Measurements from ENCODE around the gene MBLAC1.

Gene MBLAC1

DNA sequence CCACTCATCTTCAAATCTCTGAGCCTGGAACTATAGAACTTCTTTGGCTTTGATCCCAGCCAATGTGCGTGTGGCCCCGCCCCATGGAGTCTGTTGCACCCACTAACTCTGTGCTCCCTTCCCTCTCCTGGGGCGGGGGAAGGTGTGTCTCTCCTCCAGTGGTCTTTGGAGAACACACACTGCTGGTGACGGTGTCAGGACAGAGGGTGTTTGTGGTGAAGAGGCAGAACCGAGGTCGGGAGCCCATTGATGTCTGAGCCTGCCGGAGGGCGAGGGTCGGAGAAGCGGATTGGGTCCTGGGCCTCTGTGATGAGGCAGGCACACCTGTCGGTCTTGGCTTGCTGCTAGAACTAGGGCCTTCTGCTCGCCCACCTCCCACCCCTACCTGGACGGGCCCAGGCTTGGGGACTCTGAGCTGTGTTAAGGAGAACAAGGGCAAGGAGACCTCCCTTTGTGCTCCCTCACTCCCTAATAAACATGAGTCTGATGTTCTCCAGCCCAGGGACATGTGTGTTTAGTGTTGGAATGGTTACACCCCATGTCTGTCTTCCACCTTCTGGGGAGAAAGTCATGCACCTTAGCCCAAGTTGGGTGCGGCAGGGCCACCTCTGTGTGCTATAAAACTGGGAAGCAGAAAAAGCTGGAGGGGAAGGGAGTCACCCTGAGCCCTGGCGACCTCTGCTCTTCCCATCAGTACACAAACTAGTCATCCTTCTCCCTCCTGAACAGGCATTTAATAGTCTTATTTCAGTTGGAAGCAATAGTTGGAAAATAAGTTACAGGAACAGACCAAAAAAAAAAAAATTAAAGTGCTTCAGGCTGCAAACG lies 27.2 kb downstream of the MBLAC1 start:
- no peak overlapping the region for H3K4me3 ChIP-seq (ENCODE audit: insufficient read depth, low read depth, low read length, poor library complexity, severe bottlenecking)
- peaks cover 29% of the 10 kb centered on the region for H3K4me1 ChIP-seq (ENCODE audit: control insufficient read depth, insufficient read depth, low read length, poor library complexity, severe bottlenecking)
- no peaks in the 10 kb centered on the region for H3K27me3 ChIP-seq (replicated peaks; ENCODE audit: control insufficient read depth, insufficient read depth, low read length, poor library complexity, severe bottlenecking)
- no peak overlapping the region for H3K27ac ChIP-seq (ENCODE audit: insufficient read depth, low read length, poor library complexity, severe bottlenecking)
- DNase-seq = no peak
- H3K36me3 ChIP-seq (ENCODE audit: control insufficient read depth, insufficient read depth, low read length) = peaks cover 37% of the 10 kb centered on the region
- no peaks in the 10 kb centered on the region for H3K9me3 ChIP-seq (ENCODE audit: control insufficient read depth, low read length)

DNA sequence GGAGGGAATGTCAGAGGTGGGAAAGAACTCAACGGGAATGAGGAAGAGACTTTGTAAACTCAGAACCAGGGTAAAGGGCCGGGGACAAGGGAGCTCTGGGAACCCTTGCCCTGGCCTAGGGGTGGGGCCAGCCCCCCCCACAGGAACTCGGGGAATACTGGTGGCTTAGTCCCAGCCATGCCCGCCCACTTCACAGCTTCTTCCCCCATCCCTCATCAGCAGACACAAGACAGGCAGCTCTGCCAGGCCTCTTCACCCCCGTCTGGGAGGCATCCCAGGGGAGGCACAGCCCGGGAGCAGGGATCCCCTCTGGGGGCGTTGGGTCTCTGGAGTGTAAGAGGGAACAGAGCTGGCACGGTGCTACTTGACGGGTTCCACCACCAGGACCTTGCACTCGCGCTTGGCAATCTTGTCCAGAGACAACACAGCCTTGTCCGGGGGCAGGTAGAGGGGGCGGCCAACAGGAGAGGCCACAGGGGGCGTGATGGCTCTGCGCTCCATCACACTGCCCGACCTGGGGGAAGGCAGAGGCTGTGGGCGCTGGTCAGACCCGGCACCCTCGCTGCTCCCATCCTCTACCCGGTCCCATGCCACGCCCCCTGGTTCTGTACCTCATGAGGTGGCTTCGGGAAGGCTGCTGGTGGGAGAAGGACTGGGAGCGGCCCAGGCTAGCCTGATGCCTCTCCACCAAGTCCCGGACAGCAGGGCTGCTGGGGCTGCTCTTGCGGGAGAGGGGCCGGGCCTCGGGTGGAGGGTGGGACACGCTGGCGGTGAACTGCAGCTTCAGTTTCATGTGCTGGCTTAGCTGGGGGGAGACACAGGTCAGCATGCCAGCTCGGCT lies 28.1 kb downstream of the MBLAC1 start:
- peaks cover 37% of the 10 kb centered on the region for H3K36me3 ChIP-seq (ENCODE audit: control insufficient read depth, insufficient read depth, low read length)

GRCh38 chr7:100155553-100156317 lies 29.0 kb downstream of the MBLAC1 start:
- H3K36me3 ChIP-seq (ENCODE audit: control insufficient read depth, insufficient read depth, low read length) = peaks cover 37% of the 10 kb centered on the region
- no peak for DNase-seq
- H3K9me3 ChIP-seq (ENCODE audit: control insufficient read depth, low read length) = no peaks in the 10 kb centered on the region
- peaks cover 21% of the 10 kb centered on the region for H3K4me1 ChIP-seq (ENCODE audit: control insufficient read depth, insufficient read depth, low read length, poor library complexity, severe bottlenecking)
- peak overlapping the region; percentile 89 for H3K27ac ChIP-seq (ENCODE audit: insufficient read depth, low read length, poor library complexity, severe bottlenecking)
- no peaks in the 10 kb centered on the region for H3K27me3 ChIP-seq (replicated peaks; ENCODE audit: control insufficient read depth, insufficient read depth, low read length, poor library complexity, severe bottlenecking)
- no peak overlapping the region for H3K4me3 ChIP-seq (ENCODE audit: insufficient read depth, low read depth, low read length, poor library complexity, severe bottlenecking)

More for the DNA sequence above, 28.1 kb downstream of the MBLAC1 start:
- Histone ChIP-seq H3K27ac (ENCODE audit: insufficient read depth, low read length, poor library complexity, severe bottlenecking) (no peak overlapping the region), H3K9me3 (ENCODE audit: control insufficient read depth, low read length) (no peaks in the 10 kb centered on the region), H3K27me3 (replicated peaks; ENCODE audit: control insufficient read depth, insufficient read depth, low read length, poor library complexity, severe bottlenecking) (no peaks in the 10 kb centered on the region), H3K4me3 (ENCODE audit: insufficient read depth, low read depth, low read length, poor library complexity, severe bottlenecking) (no peak overlapping the region), H3K4me1 (ENCODE audit: control insufficient read depth, insufficient read depth, low read length, poor library complexity, severe bottlenecking) (peaks cover 26% of the 10 kb centered on the region)
- DNase-seq = no peak

DNA sequence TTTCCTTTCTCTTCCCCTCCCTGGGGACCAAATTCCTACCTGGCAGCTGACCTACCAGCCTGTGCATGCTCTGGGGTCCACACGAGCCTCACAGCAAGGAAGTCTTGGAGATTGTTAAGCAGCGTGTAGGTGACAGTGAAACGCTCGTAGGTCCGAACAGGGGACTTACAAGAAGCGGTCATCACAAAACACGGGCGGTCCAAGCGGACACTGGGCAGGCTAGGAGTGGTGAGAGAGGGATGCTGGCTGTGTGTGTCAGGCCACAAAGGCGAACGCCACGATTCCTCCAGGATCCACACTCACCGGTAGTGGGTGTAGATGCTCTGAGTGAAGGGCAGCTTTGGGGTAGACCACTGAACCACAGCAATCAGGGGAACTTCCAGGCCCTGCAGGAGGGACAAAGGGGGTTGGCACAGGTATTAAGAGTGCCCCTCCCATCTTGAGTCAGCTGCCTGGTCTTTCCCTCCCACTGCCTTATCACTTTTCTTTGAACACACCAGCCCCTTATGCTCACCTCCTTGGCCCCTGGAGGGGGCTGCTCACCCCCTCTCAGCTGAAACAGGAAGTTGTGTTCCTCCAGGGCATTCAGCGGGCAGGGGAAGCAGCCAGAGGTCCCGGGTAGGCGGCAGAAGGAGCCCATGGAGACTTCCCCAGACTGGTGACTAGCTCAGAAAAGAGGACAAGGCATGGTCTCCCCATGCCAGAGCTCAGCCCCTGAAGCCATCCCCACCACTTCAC lies 29.7 kb downstream of the MBLAC1 start:
- Histone ChIP-seq H3K9me3 (ENCODE audit: control insufficient read depth, low read length) (no peaks in the 10 kb centered on the region), H3K27ac (ENCODE audit: insufficient read depth, low read length, poor library complexity, severe bottlenecking) (peak overlapping the region; percentile 89), H3K4me1 (ENCODE audit: control insufficient read depth, insufficient read depth, low read length, poor library complexity, severe bottlenecking) (peaks cover 21% of the 10 kb centered on the region), H3K36me3 (ENCODE audit: control insufficient read depth, insufficient read depth, low read length) (peaks cover 37% of the 10 kb centered on the region), H3K27me3 (replicated peaks; ENCODE audit: control insufficient read depth, insufficient read depth, low read length, poor library complexity, severe bottlenecking) (no peaks in the 10 kb centered on the region), H3K4me3 (ENCODE audit: insufficient read depth, low read depth, low read length, poor library complexity, severe bottlenecking) (no peak overlapping the region)
- peak in 1 of 3 donors; percentile 12 for DNase-seq

GRCh38 chr7:100157069-100157333 lies 30.2 kb downstream of the MBLAC1 start:
- H3K27ac ChIP-seq (ENCODE audit: insufficient read depth, low read length, poor library complexity, severe bottlenecking) = peak overlapping the region; percentile 89
- H3K9me3 ChIP-seq (ENCODE audit: control insufficient read depth, low read length) = no peaks in the 10 kb centered on the region
- H3K36me3 ChIP-seq (ENCODE audit: control insufficient read depth, insufficient read depth, low read length) = peaks cover 34% of the 10 kb centered on the region
- no peak overlapping the region for H3K4me3 ChIP-seq (ENCODE audit: insufficient read depth, low read depth, low read length, poor library complexity, severe bottlenecking)
- no peak for DNase-seq
- no peaks in the 10 kb centered on the region for H3K27me3 ChIP-seq (replicated peaks; ENCODE audit: control insufficient read depth, insufficient read depth, low read length, poor library complexity, severe bottlenecking)
- peaks cover 21% of the 10 kb centered on the region for H3K4me1 ChIP-seq (ENCODE audit: control insufficient read depth, insufficient read depth, low read length, poor library complexity, severe bottlenecking)

DNA sequence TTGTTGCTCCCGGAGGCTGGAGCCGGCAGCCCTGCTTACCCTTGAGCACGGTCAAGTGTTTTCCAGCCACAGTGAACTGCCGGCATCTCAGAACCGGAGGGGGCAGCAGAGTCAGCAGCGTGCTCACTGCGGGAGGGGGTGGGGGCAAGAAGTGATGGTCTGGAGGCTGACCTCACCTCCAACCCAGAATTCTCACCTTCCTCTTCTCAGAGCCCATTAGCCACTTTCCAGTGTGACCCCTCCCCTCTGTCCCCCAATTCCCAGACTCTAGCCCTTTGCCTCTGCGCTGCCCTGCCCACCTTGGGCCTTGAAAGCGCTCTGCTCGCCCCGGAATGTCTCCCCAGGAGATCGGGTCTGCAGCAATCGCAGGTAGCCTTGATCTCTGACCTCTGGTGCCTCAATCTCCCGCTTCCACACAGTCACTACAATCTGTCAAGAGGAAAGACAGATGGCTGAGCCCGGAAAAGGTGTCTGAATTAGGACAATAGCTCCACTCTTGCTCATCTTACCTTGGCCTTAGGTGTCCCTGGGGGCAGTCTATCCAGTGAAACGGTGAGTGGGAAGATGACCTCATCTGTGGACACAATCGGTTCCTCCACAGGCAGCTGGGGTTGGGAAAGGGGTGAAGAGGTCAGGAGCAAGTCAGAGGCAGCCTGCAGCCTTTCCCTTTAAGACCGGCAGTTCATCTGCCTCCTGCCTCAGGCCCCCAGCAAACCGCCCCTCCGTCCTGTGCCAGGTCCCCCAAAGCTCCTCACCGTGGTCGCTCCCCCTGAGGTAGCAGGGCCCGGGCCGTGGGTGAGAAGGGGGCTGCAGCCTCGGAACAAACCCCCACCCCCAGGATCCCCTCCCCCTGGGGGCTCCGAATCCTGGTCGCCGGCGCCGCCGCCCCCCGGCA lies 30.8 kb downstream of the MBLAC1 start:
- peak overlapping the region; percentile 96 for H3K4me3 ChIP-seq (ENCODE audit: insufficient read depth, low read depth, low read length, poor library complexity, severe bottlenecking)
- peaks cover 18% of the 10 kb centered on the region for H3K4me1 ChIP-seq (ENCODE audit: control insufficient read depth, insufficient read depth, low read length, poor library complexity, severe bottlenecking)
- H3K36me3 ChIP-seq (ENCODE audit: control insufficient read depth, insufficient read depth, low read length) = peaks cover 34% of the 10 kb centered on the region
- no peaks in the 10 kb centered on the region for H3K9me3 ChIP-seq (ENCODE audit: control insufficient read depth, low read length)
- peak overlapping the region; percentile 89 for H3K27ac ChIP-seq (ENCODE audit: insufficient read depth, low read length, poor library complexity, severe bottlenecking)
- H3K27me3 ChIP-seq (replicated peaks; ENCODE audit: control insufficient read depth, insufficient read depth, low read length, poor library complexity, severe bottlenecking) = no peaks in the 10 kb centered on the region
- DNase-seq = no peak

- H3K36me3 ChIP-seq (ENCODE audit: control insufficient read depth, insufficient read depth, low read length) = peaks cover 29% of the 10 kb centered on the region
- H3K27ac ChIP-seq (ENCODE audit: insufficient read depth, low read length, poor library complexity, severe bottlenecking) = peak within 1 kb of the TSS; percentile 89
- peaks cover 26% of the 10 kb centered on the region for H3K4me1 ChIP-seq (ENCODE audit: control insufficient read depth, insufficient read depth, low read length, poor library complexity, severe bottlenecking)
- peak within 1 kb of the TSS; percentile 96 for H3K4me3 ChIP-seq (ENCODE audit: insufficient read depth, low read depth, low read length, poor library complexity, severe bottlenecking)
- H3K27me3 ChIP-seq (replicated peaks; ENCODE audit: control insufficient read depth, insufficient read depth, low read length, poor library complexity, severe bottlenecking) = no peaks in the 10 kb centered on the region
- no peaks in the 10 kb centered on the region for H3K9me3 ChIP-seq (ENCODE audit: control insufficient read depth, low read length)
- DNase-seq = peak; percentile 72 to 87 (median 81)
Measured at GRCh38 chr7:100158229-100159098, 31.7 kb downstream of the MBLAC1 start, which contains the start of gene TRAPPC14. TRAPPC14 (minus strand) TSS chr7:100158723; CDS start chr7:100158499, 224 bp downstream.

DNA sequence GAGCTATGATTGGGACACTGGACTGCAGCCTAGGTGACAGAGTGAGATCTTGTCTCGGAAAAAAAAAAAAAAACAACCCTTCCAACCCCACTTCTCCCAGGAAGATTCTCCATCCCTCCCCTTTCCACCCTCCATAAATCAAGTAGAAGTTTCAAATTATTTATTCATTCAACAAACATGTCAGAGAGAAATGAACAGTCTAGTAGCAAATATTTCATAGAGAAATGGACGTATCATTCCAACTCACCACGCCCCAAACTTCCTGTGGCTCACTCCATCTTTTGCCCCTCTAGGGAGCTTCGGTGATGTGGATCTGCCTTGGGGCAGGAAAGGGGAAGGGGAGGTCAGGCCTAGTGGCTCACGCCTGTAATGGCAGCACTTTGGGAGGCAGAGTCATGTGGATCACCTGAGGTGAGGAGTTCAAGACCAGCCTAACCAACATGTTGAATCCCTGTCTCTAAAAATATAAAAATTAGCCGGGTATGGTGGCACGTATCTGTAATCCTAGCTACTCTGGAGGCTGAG lies 32.4 kb downstream of the MBLAC1 start:
- Histone ChIP-seq H3K27me3 (replicated peaks; ENCODE audit: control insufficient read depth, insufficient read depth, low read length, poor library complexity, severe bottlenecking) (no peaks in the 10 kb centered on the region), H3K4me1 (ENCODE audit: control insufficient read depth, insufficient read depth, low read length, poor library complexity, severe bottlenecking) (peaks cover 32% of the 10 kb centered on the region), H3K36me3 (ENCODE audit: control insufficient read depth, insufficient read depth, low read length) (peaks cover 22% of the 10 kb centered on the region), H3K27ac (ENCODE audit: insufficient read depth, low read length, poor library complexity, severe bottlenecking) (peak overlapping the region; percentile 89), H3K9me3 (ENCODE audit: control insufficient read depth, low read length) (no peaks in the 10 kb centered on the region), H3K4me3 (ENCODE audit: insufficient read depth, low read depth, low read length, poor library complexity, severe bottlenecking) (peak overlapping the region; percentile 96)
- no peak for DNase-seq
